ENCODE measurements around the gene KRT35. TPM values are rescaled to one million over a fixed set of nuclear protein-coding genes. Genes with fewer than 3 reads are reported as not detected.

The KRT35 gene
- total and polyA plus RNA-seq, 12 donors = not detected

DNA sequence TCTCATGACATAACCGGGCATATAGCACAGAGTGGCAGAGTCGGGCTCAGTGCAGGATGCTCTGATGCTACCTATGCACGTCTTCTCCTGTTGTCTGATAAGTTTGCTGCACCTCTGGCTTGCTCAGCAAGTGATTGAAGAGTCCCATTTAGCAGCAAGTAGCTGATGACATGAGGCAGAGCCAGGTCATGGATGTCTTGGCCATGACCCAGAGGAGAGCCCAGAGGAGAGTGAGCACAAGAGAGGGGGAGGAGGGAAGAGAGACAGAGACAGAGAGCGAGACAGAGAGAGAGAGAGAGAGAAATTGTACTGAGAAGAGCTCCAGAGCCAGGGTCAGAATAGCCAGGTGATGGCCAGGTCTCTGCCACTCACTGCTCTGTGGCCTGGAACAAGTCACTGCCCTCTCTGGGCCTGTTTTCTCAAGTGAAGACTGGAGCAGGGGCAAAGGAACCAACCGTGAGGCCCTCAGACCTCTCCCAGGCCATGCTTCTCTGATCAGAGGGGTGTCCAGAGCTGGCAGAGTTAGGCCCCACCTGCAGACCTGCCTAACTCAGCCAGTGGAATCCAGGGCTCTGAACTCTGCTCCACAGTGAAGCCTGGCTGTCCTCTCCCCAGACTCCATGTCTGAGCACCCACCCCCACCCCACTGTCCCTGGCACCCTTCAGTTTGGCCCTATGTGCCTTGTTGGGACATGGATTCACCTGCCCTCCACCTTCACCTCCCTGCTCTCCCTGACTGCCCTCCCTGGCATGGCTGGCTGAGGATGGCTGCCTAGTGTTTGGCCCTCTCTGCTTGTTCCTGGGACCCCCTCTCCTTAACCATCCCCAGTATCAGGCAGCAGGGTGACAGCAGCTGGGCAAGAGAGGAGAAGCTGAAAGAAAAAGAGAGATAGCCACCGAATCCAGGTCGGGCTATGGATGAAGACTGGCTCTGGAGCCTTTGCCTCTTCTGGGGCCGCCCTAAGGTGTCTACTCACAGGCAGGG is 4.3 kb upstream of the KRT35 start:
- 69 to 75% methylated on average over 8 of the region's 8 CpGs for WGBS, 2 donors
- H3K27me3 ChIP-seq = peaks cover 0 to 27% (median 12%) of the 10 kb centered on the region in 7 donors
- DNase-seq (no peak), ATAC-seq (peak in 2 of 8 donors; percentile 41 to 58)
- no peaks in the 10 kb centered on the region for H3K9me3 ChIP-seq
- H3K36me3 ChIP-seq = no peaks in the 10 kb centered on the region
- H3K4me1 ChIP-seq = peaks cover 0 to 7% (median 0%) of the 10 kb centered on the region in 9 donors
- H3K27ac ChIP-seq = no peak overlapping the region
- TF ChIP-seq, protein P1, sequence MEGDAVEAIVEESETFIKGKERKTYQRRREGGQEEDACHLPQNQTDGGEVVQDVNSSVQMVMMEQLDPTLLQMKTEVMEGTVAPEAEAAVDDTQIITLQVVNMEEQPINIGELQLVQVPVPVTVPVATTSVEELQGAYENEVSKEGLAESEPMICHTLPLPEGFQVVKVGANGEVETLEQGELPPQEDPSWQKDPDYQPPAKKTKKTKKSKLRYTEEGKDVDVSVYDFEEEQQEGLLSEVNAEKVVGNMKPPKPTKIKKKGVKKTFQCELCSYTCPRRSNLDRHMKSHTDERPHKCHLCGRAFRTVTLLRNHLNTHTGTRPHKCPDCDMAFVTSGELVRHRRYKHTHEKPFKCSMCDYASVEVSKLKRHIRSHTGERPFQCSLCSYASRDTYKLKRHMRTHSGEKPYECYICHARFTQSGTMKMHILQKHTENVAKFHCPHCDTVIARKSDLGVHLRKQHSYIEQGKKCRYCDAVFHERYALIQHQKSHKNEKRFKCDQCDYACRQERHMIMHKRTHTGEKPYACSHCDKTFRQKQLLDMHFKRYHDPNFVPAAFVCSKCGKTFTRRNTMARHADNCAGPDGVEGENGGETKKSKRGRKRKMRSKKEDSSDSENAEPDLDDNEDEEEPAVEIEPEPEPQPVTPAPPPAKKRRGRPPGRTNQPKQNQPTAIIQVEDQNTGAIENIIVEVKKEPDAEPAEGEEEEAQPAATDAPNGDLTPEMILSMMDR (IDR thresholded peaks at IDR 0.05) = no peak
- H3K4me3 ChIP-seq = no peak overlapping the region
- intact Hi-C loops (cut with DNase I) = no loop called here

DNA sequence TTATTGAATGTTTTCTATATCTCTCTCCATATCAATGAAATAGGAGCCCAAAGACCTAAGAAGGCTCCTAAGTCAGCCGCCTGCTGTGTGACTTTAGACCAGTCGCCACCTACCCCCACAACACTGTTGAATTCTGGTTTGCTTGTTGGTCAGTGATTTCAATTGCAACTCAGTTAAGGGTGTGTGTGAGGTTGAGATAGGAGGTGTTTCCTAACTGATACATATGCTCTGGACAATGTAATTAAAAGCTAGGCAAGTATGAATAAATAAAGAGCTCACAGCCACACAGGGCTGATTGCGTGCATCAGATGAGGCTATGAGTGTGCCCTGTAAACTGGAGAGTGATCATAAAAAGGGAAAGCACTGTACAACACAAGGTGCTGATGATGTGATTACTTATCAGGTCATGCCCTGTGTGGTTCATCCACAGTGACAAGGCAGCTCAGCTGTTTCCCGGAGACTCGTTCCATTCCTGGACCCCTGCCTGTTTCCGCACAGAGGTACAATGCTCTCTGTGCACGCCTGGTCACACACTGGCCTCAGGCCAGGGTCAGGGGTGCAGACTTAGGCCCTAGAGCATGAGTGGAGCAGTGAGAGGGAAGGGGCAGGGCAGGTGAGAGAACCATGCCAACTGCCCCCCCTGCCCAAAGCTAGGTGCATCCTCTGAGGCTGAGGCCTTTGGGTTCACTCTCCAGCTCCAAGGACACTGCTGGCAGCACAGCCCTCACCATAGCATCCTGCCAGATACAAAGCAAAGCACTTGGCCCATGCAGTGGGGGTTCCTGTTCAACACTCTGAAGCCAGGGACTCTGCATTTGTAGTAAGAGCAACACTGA is 3.3 kb upstream of the KRT35 start:
- H3K36me3 ChIP-seq = no peaks in the 10 kb centered on the region
- TF ChIP-seq, protein P1 (IDR thresholded peaks at IDR 0.05) = no peak

DNA sequence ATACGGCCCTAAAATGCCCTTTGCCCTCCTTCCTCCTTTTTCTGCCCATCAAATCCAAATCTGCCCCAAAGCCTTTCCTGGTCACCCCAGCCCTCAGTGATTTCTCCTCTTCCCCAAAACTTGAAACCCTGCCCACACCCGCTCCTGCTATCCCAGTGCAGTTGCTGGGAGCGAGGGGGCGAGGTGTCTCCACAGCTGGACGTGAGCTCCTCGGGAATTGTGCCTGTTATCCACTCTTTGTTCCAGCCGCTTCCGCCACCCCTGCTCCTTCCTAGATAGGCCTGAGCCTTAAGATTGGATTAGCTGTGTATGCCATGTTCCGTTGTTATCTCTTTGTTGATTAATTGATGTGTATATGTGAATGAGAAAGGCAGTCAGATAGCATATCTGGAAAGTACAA is 2.6 kb upstream of the KRT35 start:
- Histone ChIP-seq H3K36me3 (no peaks in the 10 kb centered on the region), H3K27ac (no peak overlapping the region), H3K4me1 (no peaks in the 10 kb centered on the region), H3K4me3 (no peak overlapping the region), H3K27me3 (peaks cover 0 to 23% (median 12%) of the 10 kb centered on the region in 7 donors), H3K9me3 (no peaks in the 10 kb centered on the region)
- TF ChIP-seq, protein P1 (IDR thresholded peaks at IDR 0.05) = no peak
- intact Hi-C loops (cut with DNase I) = no loop called here
- DNase-seq = no peak
- 45 to 55% methylated on average over 9 of the region's 9 CpGs for WGBS, 2 donors
- ATAC-seq = no peak

More for the DNA sequence above, 3.3 kb upstream of the KRT35 start:
- Histone ChIP-seq H3K27ac (no peak overlapping the region), H3K4me1 (no peaks in the 10 kb centered on the region), H3K9me3 (no peaks in the 10 kb centered on the region), H3K27me3 (peaks cover 0 to 27% (median 12%) of the 10 kb centered on the region in 7 donors), H3K4me3 (no peak overlapping the region)
- DNase-seq (no peak), ATAC-seq (peak in 2 of 8 donors; percentile 21 to 56)
- WGBS, 2 donors = 57 to 58% methylated on average over 7 of the region's 7 CpGs
- intact Hi-C loops (cut with DNase I) = no loop called here

DNA sequence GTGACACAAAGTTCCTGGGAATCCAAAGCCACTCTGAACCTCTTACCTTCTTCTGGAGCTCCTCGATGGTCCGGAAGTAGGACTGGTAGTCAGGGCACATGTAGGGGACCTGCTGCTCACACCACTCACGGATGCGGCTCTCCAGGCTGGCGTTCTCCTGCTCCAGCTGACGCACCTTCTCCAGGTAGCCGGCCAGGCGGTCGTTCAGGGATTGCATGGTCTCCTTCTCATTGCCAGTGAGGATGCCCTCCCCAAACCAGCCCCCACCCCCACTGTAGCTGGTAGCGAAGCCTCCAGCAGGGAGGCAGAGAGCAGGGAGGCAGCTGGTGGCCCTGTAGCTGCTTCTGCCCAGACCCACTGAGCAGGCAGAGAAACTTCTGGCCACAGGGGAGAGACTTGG is 370 bp downstream of the KRT35 start:
- no peaks in the 10 kb centered on the region for H3K36me3 ChIP-seq
- no peaks in the 10 kb centered on the region for H3K4me1 ChIP-seq
- intact Hi-C loops (cut with DNase I) = no loop called here
- ATAC-seq (no peak), DNase-seq (no peak)
- H3K27me3 ChIP-seq = peaks cover 0 to 9% (median 6%) of the 10 kb centered on the region in 7 donors
- TF ChIP-seq, protein P1 (IDR thresholded peaks at IDR 0.05) = no peak
- no peak overlapping the region for H3K4me3 ChIP-seq
- H3K9me3 ChIP-seq = no peaks in the 10 kb centered on the region
- no peak overlapping the region for H3K27ac ChIP-seq
- WGBS, 2 donors = 96% methylated on average over 10 of the region's 10 CpGs
